GM20431 (cell line): ENCODE measurements around the gene NFS1.
"Not testable (repeated sequence)": the region's sequence is repeated elsewhere in the genome, so short reads cannot be mapped to it uniquely, and the experiment has no call there.

ENCODE experiments used
- in situ Hi-C: fragments of 300-500 bp; cut with MseI, MboI; formaldehyde crosslinking; loops from one replicate; pipeline ENCODE4 v1.15.0; 2020; ENCODE audit warnings: low sequenced_read_pairs; ENCODE audit not compliant: unreplicated experiment

Gene NFS1

GRCh38 chr20:35685368-35685767 is 13.8 kb downstream of the NFS1 start:
- in situ Hi-C loops, result not testable (repeated sequence)

GRCh38 chr20:35681960-35682359 is 17.2 kb downstream of the NFS1 start:
- in situ Hi-C loops, result no loop called here

- in situ Hi-C loops, result no loop called here
Measured at GRCh38 chr20:35680452-35681183, 18.5 kb downstream of the NFS1 start.

- in situ Hi-C loops, result no loop called here
Measured at GRCh38 chr20:35674921-35675320, 24.2 kb downstream of the NFS1 start.

GRCh38 chr20:35673884-35674283 is 25.3 kb downstream of the NFS1 start:
- in situ Hi-C loops, result no loop called here

- in situ Hi-C loops, result no loop called here
Measured at GRCh38 chr20:35669681-35670080, 29.5 kb downstream of the NFS1 start.

- in situ Hi-C loops, result no loop called here
Measured at GRCh38 chr20:35669221-35669620, 29.9 kb downstream of the NFS1 start.

GRCh38 chr20:35665949-35666288 is 33.2 kb downstream of the NFS1 start:
- in situ Hi-C loops, result no loop called here

GRCh38 chr20:35664466-35665206 is 34.5 kb downstream of the NFS1 start, which contains the start of the genes CPNE1 and RBM12:
Gene CPNE1, minus strand, starts transcription at chr20:35664900. Its CDS starts 31,977 bp downstream, at chr20:35632923.
Gene RBM12, minus strand, starts transcription at chr20:35664900. Its CDS starts 9,578 bp downstream, at chr20:35655322.
- in situ Hi-C loops, result no loop called here

GRCh38 chr20:35663516-35664465 is 35.4 kb downstream of the NFS1 start:
- in situ Hi-C loops, result no loop called here

- in situ Hi-C loops, result no loop called here
Measured at GRCh38 chr20:35662551-35662950, 36.6 kb downstream of the NFS1 start.

- in situ Hi-C loops, result no loop called here
Measured at GRCh38 chr20:35661908-35662307, 37.2 kb downstream of the NFS1 start.

GRCh38 chr20:35661053-35661452 is 38.1 kb downstream of the NFS1 start:
- in situ Hi-C loops, result no loop called here

GRCh38 chr20:35660122-35660937 is 38.8 kb downstream of the NFS1 start:
- in situ Hi-C loops, result no loop called here

- in situ Hi-C loops, result no loop called here
Measured at GRCh38 chr20:35657271-35657670, 41.9 kb downstream of the NFS1 start.

GRCh38 chr20:35654415-35654814 is 44.7 kb downstream of the NFS1 start:
- in situ Hi-C loops, result no loop called here

- in situ Hi-C loops, result no loop called here
Measured at GRCh38 chr20:35653893-35654292, 45.3 kb downstream of the NFS1 start.

GRCh38 chr20:35653430-35653734 is 45.8 kb downstream of the NFS1 start:
- in situ Hi-C loops, result no loop called here

- in situ Hi-C loops, result no loop called here
Measured at GRCh38 chr20:35652641-35653429, 46.3 kb downstream of the NFS1 start.
